NT2/D1 (cell line): ENCODE data around the gene CRB1.
"Not testable (repeated sequence)": the region's sequence is repeated elsewhere in the genome, so short reads cannot be mapped to it uniquely, and the experiment has no call there.

Source experiments
- DNase-seq: peaks from one replicate; pipeline ENCODE4 v3.0.0-alpha.2; 2011; ENCODE audit warnings: low read depth, low spot score
- H3K27me3 ChIP-seq: 2 replicates; pipeline ENCODE4 v1.6.0; 2011; ENCODE audit warnings: mild to moderate bottlenecking; ENCODE audit not compliant: insufficient read length, insufficient read depth
- H3K36me3 ChIP-seq: 2 replicates; pipeline ENCODE4 v1.6.1; 2011; ENCODE audit warnings: mild to moderate bottlenecking, low read length, mixed read lengths; ENCODE audit not compliant: insufficient read depth, insufficient read length
- H3K4me1 ChIP-seq: 2 replicates; pipeline ENCODE4 v1.5.1; 2011; ENCODE audit not compliant: insufficient read depth, insufficient read length
- H3K4me3 ChIP-seq: 2 replicates; pipeline ENCODE4 v1.5.1; 2011; ENCODE audit warnings: low read depth; ENCODE audit not compliant: insufficient read length
- H3K9ac ChIP-seq: 2 replicates; pipeline ENCODE4 v1.6.0; 2011; ENCODE audit warnings: low read depth; ENCODE audit not compliant: insufficient read length
- H3K9me3 ChIP-seq: 2 replicates; pipeline ENCODE4 v1.5.1; 2011; ENCODE audit warnings: mild to moderate bottlenecking, low read length; ENCODE audit not compliant: insufficient read depth
- SUZ12 ChIP-seq: IDR thresholded peaks from 2 replicates; pipeline ENCODE4 v1.6.1; 2011; ENCODE audit not compliant: insufficient read length, insufficient read depth; ENCODE audit errors: extremely low read depth
- YY1 ChIP-seq: IDR thresholded peaks from 2 replicates; pipeline ENCODE4 v1.6.1; 2011; ENCODE audit not compliant: insufficient read length, insufficient read depth
- ZNF274 ChIP-seq: IDR thresholded peaks from 2 replicates; pipeline ENCODE4 v1.6.1; 2011; ENCODE audit warnings: mild to moderate bottlenecking, low read depth, low read length

Gene CRB1

DNA sequence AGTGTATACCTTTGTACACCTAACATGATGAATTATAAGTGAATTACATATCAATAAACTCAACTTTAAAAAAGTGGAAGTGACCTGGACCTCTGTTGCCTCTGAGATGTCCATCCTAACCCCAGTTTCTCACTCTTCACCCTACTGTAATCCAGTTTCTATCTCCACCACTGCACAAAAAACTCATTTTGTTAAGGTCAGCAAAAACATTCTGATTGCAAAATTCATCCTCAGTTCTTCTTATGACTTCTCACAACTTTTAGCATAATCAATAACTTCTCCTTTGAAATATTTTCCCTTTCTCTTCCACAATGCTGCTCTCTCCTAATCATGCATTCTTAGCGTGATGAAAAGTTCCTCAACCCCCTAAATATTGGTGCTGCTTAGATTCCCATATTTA, 129.8 kb downstream of the CRB1 start:
- H3K9ac ChIP-seq: no peak overlapping the region
- no peaks in the 10 kb centered on the region for H3K36me3 ChIP-seq
- no peaks in the 10 kb centered on the region for H3K4me1 ChIP-seq
- no peak for DNase-seq
- no peaks in the 10 kb centered on the region for H3K27me3 ChIP-seq
- no peak overlapping the region for H3K4me3 ChIP-seq
- H3K9me3 ChIP-seq: no peaks in the 10 kb centered on the region
- TF ChIP-seq SUZ12 (no peak), YY1 (no peak), ZNF274 (no peak)

DNA sequence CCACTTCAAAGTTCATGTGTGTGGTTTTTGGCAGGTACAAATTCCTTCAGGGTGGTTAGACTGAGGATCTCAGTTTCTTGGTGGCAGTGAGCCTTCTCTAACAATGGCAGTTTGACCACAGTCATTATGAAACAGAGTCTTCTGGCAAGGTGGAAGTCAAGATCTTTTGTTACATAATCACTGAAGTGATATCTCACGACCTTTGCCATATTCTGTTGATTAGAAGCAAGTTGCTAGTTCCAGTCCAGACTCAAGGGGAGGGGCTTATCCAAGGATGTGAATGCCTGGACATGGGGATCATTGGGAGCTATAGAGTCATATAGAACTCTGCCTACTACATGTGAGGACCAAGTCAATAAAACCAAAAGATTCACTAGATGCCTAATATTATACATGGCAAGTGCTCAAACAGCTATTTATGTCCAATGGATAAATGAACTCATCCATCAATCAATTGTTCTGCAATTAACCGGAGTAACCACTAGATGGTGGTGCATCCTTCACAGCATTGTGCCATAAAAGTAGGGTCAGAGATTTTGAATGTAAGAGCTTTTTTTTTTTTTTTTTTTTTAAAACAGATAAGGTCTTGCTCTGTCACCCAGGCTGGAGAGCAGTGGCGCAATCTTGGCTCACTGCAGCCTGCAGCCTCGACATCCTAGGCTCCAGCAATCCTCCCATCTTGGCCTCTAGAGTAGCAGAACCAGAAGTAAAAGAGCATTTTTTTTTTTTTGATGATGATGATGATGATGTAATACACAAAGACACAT, 131.9 kb downstream of the CRB1 start:
- Histone ChIP-seq H3K4me1 (no peaks in the 10 kb centered on the region), H3K9me3 (peaks cover 5% of the 10 kb centered on the region; the same call in 1 of the 2 replicates), H3K27me3 (no peaks in the 10 kb centered on the region), H3K4me3 (no peak overlapping the region), H3K36me3 (no peaks in the 10 kb centered on the region), H3K9ac (no peak overlapping the region)
- TF ChIP-seq ZNF274 (no peak), SUZ12 (no peak)
- DNase-seq: peak; percentile 47

DNA sequence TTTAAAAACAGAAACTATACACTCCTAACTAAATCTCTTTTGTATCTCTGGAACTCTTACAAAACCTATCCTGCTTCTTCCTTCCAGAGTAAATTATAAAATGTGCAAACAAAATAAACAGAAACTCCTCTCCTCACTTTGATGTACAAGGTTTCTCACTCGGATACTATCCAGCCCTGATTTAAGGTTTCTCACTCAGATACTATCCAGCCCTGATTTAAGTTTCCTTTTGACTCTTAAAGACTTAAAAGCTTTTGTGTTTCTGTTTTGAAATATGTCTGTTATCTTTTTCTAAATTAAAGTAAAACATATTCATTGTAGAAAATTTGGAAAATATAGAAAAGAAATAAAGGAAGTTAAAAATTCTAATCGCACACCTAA, 132.5 kb downstream of the CRB1 start:
- H3K36me3 ChIP-seq: no peaks in the 10 kb centered on the region
- H3K27me3 ChIP-seq: no peaks in the 10 kb centered on the region
- TF ChIP-seq ZNF274 (no peak), SUZ12 (no peak), YY1 (no peak)
- no peaks in the 10 kb centered on the region for H3K4me1 ChIP-seq
- no peak for DNase-seq
- H3K9me3 ChIP-seq: peaks cover 5% of the 10 kb centered on the region; the same call in 1 of the 2 replicates
- H3K9ac ChIP-seq: no peak overlapping the region
- no peak overlapping the region for H3K4me3 ChIP-seq

DNA sequence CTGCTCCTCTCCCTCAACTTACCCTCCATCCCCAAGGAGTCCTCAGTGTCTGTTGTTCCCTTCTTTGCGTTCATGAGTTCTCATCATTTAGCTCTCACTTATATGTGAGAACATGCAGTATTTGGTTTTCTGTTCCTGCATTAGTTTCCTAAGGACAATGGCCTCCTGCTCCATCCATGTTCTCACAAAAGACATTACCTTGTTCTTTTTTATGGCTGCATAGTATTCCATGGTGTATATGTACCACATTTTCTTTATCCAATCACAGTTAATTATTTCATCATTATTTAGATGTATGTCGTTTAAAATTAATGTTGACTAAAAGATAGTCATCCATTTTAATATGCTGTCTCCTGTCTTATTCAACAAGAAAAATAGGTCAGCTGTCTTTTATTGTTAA, 134.1 kb downstream of the CRB1 start:
- Histone ChIP-seq H3K4me3 (no peak overlapping the region), H3K9me3 (peaks cover 5% of the 10 kb centered on the region; the same call in 1 of the 2 replicates), H3K4me1 (no peaks in the 10 kb centered on the region), H3K27me3 (no peaks in the 10 kb centered on the region), H3K36me3 (no peaks in the 10 kb centered on the region), H3K9ac (no peak overlapping the region)
- DNase-seq: no peak
- TF ChIP-seq ZNF274: no peak
- no peak for TF ChIP-seq SUZ12

DNA sequence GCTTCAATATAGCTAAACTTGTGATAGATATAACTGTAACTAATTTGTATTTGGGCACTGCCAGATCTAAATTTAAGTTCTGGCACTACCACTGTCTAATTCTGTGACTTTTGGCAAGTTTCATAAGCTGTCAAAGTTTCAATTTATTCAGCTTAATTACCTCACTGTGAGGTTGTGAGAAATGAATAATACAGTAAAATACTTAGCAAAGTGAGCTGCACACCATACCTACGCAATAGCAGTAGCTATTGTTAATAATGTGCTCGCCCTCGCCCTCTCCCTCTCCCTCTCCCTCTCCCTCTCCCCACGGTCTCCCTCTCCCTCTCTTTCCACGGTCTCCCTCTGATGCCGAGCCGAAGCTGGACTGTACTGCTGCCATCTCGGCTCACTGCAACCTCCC, 136.7 kb downstream of the CRB1 start:
- not testable (repeated sequence) for H3K9me3 ChIP-seq, H3K36me3 ChIP-seq, DNase-seq, H3K4me3 ChIP-seq, H3K9ac ChIP-seq, H3K4me1 ChIP-seq, H3K27me3 ChIP-seq

DNA sequence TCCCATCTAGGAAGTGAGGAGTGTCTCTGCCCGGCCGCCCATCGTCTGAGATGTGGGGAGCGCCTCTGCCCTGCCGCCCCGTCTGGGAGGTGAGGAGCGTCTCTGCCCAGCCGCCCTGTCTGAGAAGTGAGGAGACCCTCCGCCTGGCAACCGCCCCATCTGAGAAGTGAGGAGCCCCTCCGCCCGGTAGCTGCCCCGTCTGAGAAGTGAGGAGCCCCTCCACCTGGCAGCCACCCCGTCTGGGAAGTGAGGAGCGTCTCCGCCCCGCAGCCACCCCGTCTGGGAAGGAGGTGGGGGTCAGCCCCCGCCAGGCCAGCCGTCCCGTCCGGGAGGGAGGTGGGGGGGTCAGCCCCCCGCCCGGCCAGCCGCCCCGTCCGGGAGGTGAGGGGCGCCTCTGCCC, 137.6 kb downstream of the CRB1 start:
- not testable (repeated sequence) for H3K9me3 ChIP-seq, H3K4me1 ChIP-seq, H3K9ac ChIP-seq, DNase-seq, H3K36me3 ChIP-seq, H3K27me3 ChIP-seq, H3K4me3 ChIP-seq

DNA sequence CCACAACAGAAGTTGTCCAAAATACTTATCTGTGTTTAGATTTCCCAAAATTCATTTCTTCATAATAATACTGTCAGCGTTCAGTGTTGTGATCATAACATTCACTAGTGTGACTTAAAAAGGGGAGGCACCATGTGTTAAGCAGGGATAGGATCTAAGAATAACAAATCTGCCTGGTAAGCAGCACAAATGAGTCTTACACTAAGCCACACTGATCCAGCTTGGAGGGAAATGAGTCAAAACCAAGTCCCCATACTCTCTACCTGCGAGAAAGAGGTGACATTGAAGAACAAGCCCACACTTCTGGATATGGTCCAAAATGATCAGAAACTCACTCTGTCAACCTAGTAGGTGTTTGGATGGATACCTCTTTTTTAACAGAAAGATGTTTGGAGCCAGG, 145.5 kb downstream of the CRB1 start:
- Histone ChIP-seq H3K9me3 (no peaks in the 10 kb centered on the region), H3K36me3 (no peaks in the 10 kb centered on the region), H3K4me3 (no peak overlapping the region), H3K27me3 (no peaks in the 10 kb centered on the region), H3K9ac (no peak overlapping the region), H3K4me1 (no peaks in the 10 kb centered on the region)
- TF ChIP-seq ZNF274 (no peak), YY1 (no peak), SUZ12 (no peak)
- DNase-seq: no peak

DNA sequence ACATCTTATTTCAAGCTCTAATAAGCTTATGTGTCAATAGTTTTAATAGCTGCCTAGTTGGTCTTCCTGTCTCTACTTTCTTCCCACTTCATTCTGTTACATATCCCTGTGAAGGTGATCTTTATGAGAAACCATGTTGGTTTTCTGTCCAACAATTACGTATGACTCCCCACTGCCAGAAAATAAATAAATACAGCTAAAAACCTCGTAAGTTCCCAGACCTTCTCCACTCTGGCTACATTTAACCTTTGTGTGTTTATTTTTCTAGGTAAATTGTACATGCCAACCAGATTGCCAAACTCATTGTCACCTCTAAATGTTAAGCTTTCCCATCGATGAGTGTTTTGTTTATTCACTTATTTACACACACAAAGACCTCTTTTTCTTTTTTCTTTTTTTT, 147.2 kb downstream of the CRB1 start:
- Histone ChIP-seq H3K9me3 (no peaks in the 10 kb centered on the region), H3K4me3 (no peak overlapping the region), H3K4me1 (no peaks in the 10 kb centered on the region), H3K36me3 (no peaks in the 10 kb centered on the region), H3K27me3 (no peaks in the 10 kb centered on the region), H3K9ac (no peak overlapping the region)
- no peak for DNase-seq
- TF ChIP-seq YY1: no peak
- no peak for TF ChIP-seq SUZ12
- TF ChIP-seq ZNF274: no peak
